Right atrium auricular region (tissue), 2 donors: Measurements from ENCODE around the gene CARD19. TPM values are rescaled to one million over a fixed set of nuclear protein-coding genes. Genes with fewer than 3 reads are reported as not detected.

ENCODE experiments used
- DNase-seq: peaks from one replicate; pipeline ENCODE4 v3.0.0-alpha.2; 2019; ENCODE audit warnings: low spot score
- H3K27ac ChIP-seq, 2 donors: fragments of 200-600 bp; sonication (generic); 1 replicate in 1 of 2; 2 replicates in 1 of 2; pipeline ENCODE4 v1.5.1; 2016 to 2019
- H3K27me3 ChIP-seq, 2 donors: fragments of 200-600 bp; sonication (generic); one replicate each; pipeline versions ENCODE4 v1.5.1 to v1.6.0; 2017 to 2019
- H3K36me3 ChIP-seq: fragments of 200-600 bp; sonication (generic); one replicate; pipeline ENCODE4 v1.5.1; 2016
- H3K4me1 ChIP-seq, 2 donors: fragments of 200-600 bp; sonication (generic); one replicate each; pipeline versions ENCODE4 v1.5.1 to v1.6.0; 2017 to 2019
- H3K4me3 ChIP-seq, 2 donors: fragments of 200-600 bp; sonication (generic); 1 replicate in 1 of 2; 2 replicates in 1 of 2; pipeline ENCODE4 v1.5.1; 2017 to 2019; ENCODE audit warnings: mild to moderate bottlenecking in 1 of 2, moderate library complexity in 1 of 2
- H3K9me3 ChIP-seq, 2 donors: fragments of 200-600 bp; sonication (generic); one replicate each; pipeline ENCODE4 v1.5.1; 2019
- CTCF ChIP-seq, 2 donors: fragments of 200-600 bp; sonication (generic); IDR thresholded peaks; one replicate each; pipeline ENCODE4 v1.5.1; 2019; ENCODE audit warnings: antibody characterized with exemption in 2 of 2
- total RNA-seq, 2 donors: library from RNA; depleted of rRNA; stranded (reverse); fragments of >200 nt; gene quantifications; one replicate each; pipeline ENCODE4 v1.1.0, GENCODE V29; 2016

The CARD19 gene
- total RNA-seq, 2 donors from 2014 or later: 21.2 to 46.8 TPM

- DNase-seq: no peak
- Histone ChIP-seq H3K27me3 (no peaks in the 10 kb centered on the region), H3K9me3 (no peaks in the 10 kb centered on the region), H3K36me3 (no peaks in the 10 kb centered on the region), H3K27ac (no peak overlapping the region), H3K4me1 (peaks cover 0 to 22% of the 10 kb centered on the region in 2 donors), H3K4me3 (no peak overlapping the region)
- no peak for TF ChIP-seq CTCF (IDR thresholded peaks at IDR 0.05)
These were observed 33.9 kb upstream of the CARD19 start for GRCh38 chr9:93061791-93062763.

DNA sequence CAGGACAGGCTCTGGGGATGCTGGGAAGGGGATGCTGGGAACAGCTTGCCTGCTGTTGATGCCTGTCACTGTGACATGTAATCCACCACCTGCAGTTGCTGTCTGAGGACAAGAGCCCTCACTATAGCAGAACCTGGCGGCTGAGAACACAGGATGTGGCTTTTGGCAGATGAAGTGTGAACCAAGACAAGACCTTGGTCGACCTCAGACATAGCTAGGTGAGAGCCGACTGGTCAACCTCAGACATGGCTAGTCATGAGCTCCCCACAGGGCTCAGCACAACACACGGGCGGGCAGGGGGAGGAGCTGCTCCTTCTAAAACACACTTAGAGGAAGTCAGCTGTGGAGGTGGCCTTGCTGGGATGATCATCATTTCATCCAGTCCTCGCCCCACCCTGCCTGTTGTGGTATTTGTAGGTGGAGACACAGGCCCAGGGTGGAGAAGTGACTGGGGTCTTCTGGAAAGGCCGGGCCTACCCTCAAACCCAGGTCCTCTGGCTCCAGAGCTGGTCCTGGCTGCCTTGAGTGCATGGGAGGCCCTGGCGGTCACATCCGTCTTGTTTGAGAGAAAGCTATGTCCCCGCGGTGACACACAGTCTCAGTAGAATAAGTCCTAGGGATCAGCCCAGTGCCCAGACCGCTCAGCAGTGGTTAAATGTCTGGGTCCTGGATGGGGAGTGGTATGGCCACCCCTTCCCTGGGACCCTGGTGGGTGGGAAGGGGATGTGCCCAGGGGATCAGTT is 31.5 kb upstream of the CARD19 start:
- H3K4me3 ChIP-seq: no peak overlapping the region
- TF ChIP-seq CTCF (IDR thresholded peaks at IDR 0.05): no peak
- no peak overlapping the region for H3K27ac ChIP-seq
- H3K36me3 ChIP-seq: no peaks in the 10 kb centered on the region
- H3K4me1 ChIP-seq: peaks cover 0 to 4% of the 10 kb centered on the region in 2 donors
- H3K27me3 ChIP-seq: no peaks in the 10 kb centered on the region
- H3K9me3 ChIP-seq: no peaks in the 10 kb centered on the region
- no peak for DNase-seq

- DNase-seq: no peak
These were observed 30.8 kb upstream of the CARD19 start for GRCh38 chr9:93065135-93065720.

DNA sequence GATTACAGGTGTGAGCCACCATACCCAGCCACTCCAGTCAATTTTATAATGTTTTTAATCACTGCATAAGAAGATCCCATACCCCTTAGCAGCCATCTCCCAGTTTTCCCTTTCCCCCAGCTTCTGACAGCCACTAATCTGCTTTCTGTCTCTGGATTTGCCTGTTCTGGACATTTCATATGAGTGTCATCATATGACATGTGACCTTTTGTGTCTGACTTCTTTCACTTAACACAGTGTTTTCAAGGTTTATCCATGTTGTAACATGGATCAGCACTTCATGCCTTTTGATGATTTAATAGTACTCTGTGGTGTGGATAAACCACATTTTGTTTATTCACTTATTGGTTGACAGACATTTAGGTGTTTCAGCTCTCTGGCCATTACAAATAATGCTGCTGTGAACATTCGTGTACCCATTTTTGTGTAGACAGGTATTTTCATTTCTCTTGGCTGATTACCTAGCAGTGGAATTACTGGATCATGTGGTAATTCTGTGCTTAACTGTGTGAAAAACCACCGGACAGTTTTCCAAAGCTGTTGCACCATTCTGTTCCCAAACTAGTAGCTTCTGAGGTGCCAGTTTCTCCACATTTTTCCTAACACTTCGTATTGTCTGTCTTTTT is 28.9 kb upstream of the CARD19 start:
- Histone ChIP-seq H3K36me3 (no peaks in the 10 kb centered on the region), H3K27ac (no peak overlapping the region), H3K9me3 (no peaks in the 10 kb centered on the region), H3K4me3 (no peak overlapping the region), H3K27me3 (no peaks in the 10 kb centered on the region), H3K4me1 (peaks cover 0 to 1% of the 10 kb centered on the region in 2 donors)
- DNase-seq: no peak
- no peak for TF ChIP-seq CTCF (IDR thresholded peaks at IDR 0.05)

More at GRCh38 chr9:93065135-93065720, 30.8 kb upstream of the CARD19 start:
- Histone ChIP-seq H3K9me3 (no peaks in the 10 kb centered on the region), H3K27ac (no peak overlapping the region), H3K27me3 (no peaks in the 10 kb centered on the region), H3K36me3 (no peaks in the 10 kb centered on the region), H3K4me3 (no peak overlapping the region), H3K4me1 (no peaks in the 10 kb centered on the region)
- no peak for TF ChIP-seq CTCF (IDR thresholded peaks at IDR 0.05)

- H3K36me3 ChIP-seq: no peaks in the 10 kb centered on the region
- DNase-seq: no peak
- no peak for TF ChIP-seq CTCF (IDR thresholded peaks at IDR 0.05)
- no peak overlapping the region for H3K4me3 ChIP-seq
- H3K27ac ChIP-seq: no peak overlapping the region
- no peaks in the 10 kb centered on the region for H3K27me3 ChIP-seq
- no peaks in the 10 kb centered on the region for H3K9me3 ChIP-seq
- H3K4me1 ChIP-seq: peaks cover 0 to 10% of the 10 kb centered on the region in 2 donors
These were observed 27.1 kb upstream of the CARD19 start for GRCh38 chr9:93068956-93069355.
